Keratinocyte (primary cell): Measurements from ENCODE around the gene UCN3. TPM values are rescaled to one million over a fixed set of nuclear protein-coding genes. Genes with fewer than 3 reads are reported as not detected.

Experiments used
- DNase-seq: peaks from one replicate; pipeline ENCODE4 v3.0.0-alpha.2; 2011; ENCODE audit warnings: low read depth, missing footprints, low spot score
- FAIRE-seq: peaks from 2 replicates; lab custom pipeline; 2011; peaks lifted over from hg19 to GRCh38; lab: Jason Lieb, UNC
- H2AFZ ChIP-seq: 2 replicates; pipeline ENCODE4 v1.6.0; 2012; ENCODE audit warnings: low read length, control low read depth, inconsistent platforms; ENCODE audit not compliant: control insufficient read depth
- H3K27ac ChIP-seq: 2 replicates; pipeline ENCODE4 v1.5.1; 2011; ENCODE audit warnings: low read length; ENCODE audit not compliant: control insufficient read depth, insufficient read depth
- H3K27me3 ChIP-seq: 3 replicates; pipeline ENCODE4 v1.6.0; 2011; ENCODE audit warnings: low read length; ENCODE audit not compliant: control insufficient read depth, insufficient read depth; ENCODE audit errors: extremely low read depth
- H3K36me3 ChIP-seq, 2 experiments: 2 replicates in 1 of 2; 3 replicates in 1 of 2; pipeline ENCODE4 v1.5.1; 2011; ENCODE audit warnings: low read length in 2 of 2, mild to moderate bottlenecking in 1 of 2; ENCODE audit not compliant: control insufficient read depth in 2 of 2, insufficient read depth in 2 of 2; ENCODE audit errors: extremely low read depth in 1 of 2
- H3K4me1 ChIP-seq: 3 replicates; pipeline ENCODE4 v1.5.1; 2011; ENCODE audit warnings: low read length; ENCODE audit not compliant: control insufficient read depth, insufficient read depth; ENCODE audit errors: extremely low read depth
- H3K4me2 ChIP-seq: 3 replicates; pipeline ENCODE4 v1.6.0; 2011; ENCODE audit warnings: low read depth, low read length; ENCODE audit not compliant: control insufficient read depth, insufficient read depth; ENCODE audit errors: extremely low read depth
- H3K4me3 ChIP-seq, 3 experiments: fragments of 200-600 bp in 1 of 3; sonication (generic) in 1 of 3; 2 replicates in 2 of 3; 3 replicates in 1 of 3; pipeline ENCODE4 v1.5.1; 2011 to 2016; ENCODE audit warnings: low read length in 3 of 3, mild to moderate bottlenecking in 3 of 3, control low read depth in 2 of 3, inconsistent platforms in 1 of 3, low read depth in 1 of 3, mixed read lengths in 1 of 3, mixed run types in 1 of 3, moderate library complexity in 1 of 3; ENCODE audit not compliant: control insufficient read depth in 2 of 3, insufficient read depth in 2 of 3; ENCODE audit errors: extremely low read depth in 1 of 3
- H3K79me2 ChIP-seq: 2 replicates; pipeline ENCODE4 v1.6.0; 2012; ENCODE audit warnings: low read length; ENCODE audit not compliant: control insufficient read depth, insufficient read depth
- H3K9ac ChIP-seq: 3 replicates; pipeline ENCODE4 v1.6.0; 2011; ENCODE audit warnings: low read length; ENCODE audit not compliant: control insufficient read depth, insufficient read depth; ENCODE audit errors: extremely low read depth
- H3K9me1 ChIP-seq: 3 replicates; pipeline ENCODE4 v1.6.0; 2011; ENCODE audit warnings: low read length; ENCODE audit not compliant: control insufficient read depth, insufficient read depth; ENCODE audit errors: extremely low read depth
- H3K9me3 ChIP-seq: 2 replicates; pipeline ENCODE4 v1.5.1; 2012; ENCODE audit warnings: low read depth, low read length; ENCODE audit not compliant: control insufficient read depth
- H4K20me1 ChIP-seq: 3 replicates; pipeline ENCODE4 v1.6.0; 2011; ENCODE audit warnings: low read length; ENCODE audit not compliant: control insufficient read depth, insufficient read depth; ENCODE audit errors: extremely low read depth
- EZH2 ChIP-seq: IDR thresholded peaks from one replicate; pipeline ENCODE4 v1.6.1; 2012; ENCODE audit warnings: inconsistent platforms, mild to moderate bottlenecking, low read length, moderate library complexity
- dilution Hi-C: fragments of 300-500 bp; cut with MboI; formaldehyde crosslinking; loops from one replicate; pipeline ENCODE4 v1.7.0; 2020; ENCODE audit warnings: low sequenced_read_pairs; ENCODE audit not compliant: extremely low pct_ligation_motif_present
- polyA plus RNA-seq, 5 experiments: library from polyadenylated mRNA; depleted of rRNA in 3 of 5; stranded (reverse) in 3 of 5; stranded (forward) in 1 of 5; unstranded in 1 of 5; fragments of >200 nt; gene quantifications; 1 replicate in 1 of 5; 2 replicates in 3 of 5; 3 replicates in 1 of 5; pipeline versions ENCODE4 v1.2.1 to v1.2.3, GENCODE V29; 2011 to 2012; ENCODE audit warnings: missing spikeins in 2 of 5, low read depth in 1 of 5, low replicate concordance in 1 of 5
- TF ChIP-seq, protein P1 (sequence below), 3 experiments: IDR thresholded peaks in 1 of 3; conservative IDR thresholded peaks in 1 of 3; optimal IDR thresholded peaks in 1 of 3; 2 replicates in 2 of 3; 3 replicates in 1 of 3; pipeline versions ENCODE3 to v1.5.1; 2011; ENCODE audit warnings: low read length in 3 of 3, mild to moderate bottlenecking in 3 of 3, moderate library complexity in 2 of 3, control low read depth in 1 of 3, inconsistent platforms in 1 of 3; ENCODE audit not compliant: insufficient read depth in 2 of 3; ENCODE audit errors: extremely low read depth in 1 of 3

UCN3 gene
- polyA plus RNA-seq, 1 donor (not counting 4 experiments of a cell fraction or from before 2014, with no cell fraction given), result not detected

DNA sequence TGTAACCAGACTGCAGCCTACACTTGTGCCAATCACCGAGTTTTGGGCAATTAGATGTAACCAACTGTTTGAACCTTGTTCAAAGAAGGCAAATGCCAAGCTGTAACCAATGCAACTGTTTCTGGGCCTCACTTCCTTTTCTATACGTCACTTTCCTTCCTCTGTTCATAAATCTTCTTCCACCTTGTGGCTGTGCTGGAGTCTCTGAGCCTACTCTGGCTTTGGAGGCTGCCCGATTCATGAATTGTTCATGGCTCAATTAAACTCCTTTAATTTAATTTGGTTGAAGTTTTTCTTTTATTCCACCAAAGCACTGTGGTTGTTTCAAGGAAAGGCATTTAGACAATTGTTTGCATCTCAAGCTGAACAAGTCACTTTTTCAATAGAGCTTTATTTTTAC lies 43.5 kb upstream of the UCN3 start:
- dilution Hi-C loops, result no loop called here
- no peaks in the 10 kb centered on the region for H3K27me3 ChIP-seq
- TF ChIP-seq, protein P1, sequence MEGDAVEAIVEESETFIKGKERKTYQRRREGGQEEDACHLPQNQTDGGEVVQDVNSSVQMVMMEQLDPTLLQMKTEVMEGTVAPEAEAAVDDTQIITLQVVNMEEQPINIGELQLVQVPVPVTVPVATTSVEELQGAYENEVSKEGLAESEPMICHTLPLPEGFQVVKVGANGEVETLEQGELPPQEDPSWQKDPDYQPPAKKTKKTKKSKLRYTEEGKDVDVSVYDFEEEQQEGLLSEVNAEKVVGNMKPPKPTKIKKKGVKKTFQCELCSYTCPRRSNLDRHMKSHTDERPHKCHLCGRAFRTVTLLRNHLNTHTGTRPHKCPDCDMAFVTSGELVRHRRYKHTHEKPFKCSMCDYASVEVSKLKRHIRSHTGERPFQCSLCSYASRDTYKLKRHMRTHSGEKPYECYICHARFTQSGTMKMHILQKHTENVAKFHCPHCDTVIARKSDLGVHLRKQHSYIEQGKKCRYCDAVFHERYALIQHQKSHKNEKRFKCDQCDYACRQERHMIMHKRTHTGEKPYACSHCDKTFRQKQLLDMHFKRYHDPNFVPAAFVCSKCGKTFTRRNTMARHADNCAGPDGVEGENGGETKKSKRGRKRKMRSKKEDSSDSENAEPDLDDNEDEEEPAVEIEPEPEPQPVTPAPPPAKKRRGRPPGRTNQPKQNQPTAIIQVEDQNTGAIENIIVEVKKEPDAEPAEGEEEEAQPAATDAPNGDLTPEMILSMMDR (optimal IDR thresholded peaks at IDR 0.05 in 1 of 3, IDR thresholded peaks at IDR 0.05 in 1 of 3, conservative IDR thresholded peaks at IDR 0.05 in 1 of 3; ENCODE audit: extremely low read depth in 1 of 3, insufficient read depth in 2 of 3, low read length in 3 of 3), result no peak
- TF ChIP-seq EZH2, result no peak

DNA sequence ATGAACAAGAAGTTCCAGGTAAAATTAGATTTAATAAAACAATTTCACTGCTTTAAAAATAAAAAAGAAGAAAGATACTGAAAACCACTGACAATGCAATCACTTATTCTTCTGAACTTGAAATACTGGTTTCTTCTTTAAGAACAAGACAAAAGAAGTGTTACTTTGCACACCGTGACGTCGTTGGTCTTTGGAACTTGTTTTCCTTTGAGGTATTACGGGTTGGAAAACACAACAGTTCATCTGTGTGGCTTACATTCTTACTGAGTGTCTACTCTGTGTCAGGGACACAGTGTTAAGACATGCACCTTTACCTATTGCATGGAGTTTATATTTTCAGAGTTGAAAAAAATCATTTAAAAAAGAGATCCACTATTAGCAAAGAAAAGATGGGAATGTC lies 41.3 kb upstream of the UCN3 start:
- no peaks in the 10 kb centered on the region for H3K36me3 ChIP-seq
- no peak overlapping the region for H3K4me2 ChIP-seq
- FAIRE-seq (no peak), DNase-seq (no peak)
- H3K79me2 ChIP-seq, result no peaks in the 10 kb centered on the region
- no peak overlapping the region for H3K4me3 ChIP-seq
- H3K9ac ChIP-seq, result no peak overlapping the region
- no peak overlapping the region for H3K27ac ChIP-seq
- dilution Hi-C loops, result no loop called here
- H3K9me3 ChIP-seq, result no peaks in the 10 kb centered on the region
- H4K20me1 ChIP-seq, result no peaks in the 10 kb centered on the region
- H3K9me1 ChIP-seq, result no peaks in the 10 kb centered on the region
- H2AFZ ChIP-seq, result no peak overlapping the region
- TF ChIP-seq, protein P1 (optimal IDR thresholded peaks at IDR 0.05 in 1 of 3, IDR thresholded peaks at IDR 0.05 in 1 of 3, conservative IDR thresholded peaks at IDR 0.05 in 1 of 3; ENCODE audit: extremely low read depth in 1 of 3, insufficient read depth in 2 of 3, low read length in 3 of 3), result no peak
- no peak for TF ChIP-seq EZH2
- H3K27me3 ChIP-seq, result no peaks in the 10 kb centered on the region
- H3K4me1 ChIP-seq, result no peaks in the 10 kb centered on the region

More for the DNA sequence above, 43.5 kb upstream of the UCN3 start:
- no peak overlapping the region for H2AFZ ChIP-seq
- no peaks in the 10 kb centered on the region for H3K9me3 ChIP-seq
- FAIRE-seq (no peak), DNase-seq (no peak)
- no peaks in the 10 kb centered on the region for H4K20me1 ChIP-seq
- no peaks in the 10 kb centered on the region for H3K79me2 ChIP-seq
- H3K4me1 ChIP-seq, result peaks cover 14% of the 10 kb centered on the region
- H3K9ac ChIP-seq, result no peak overlapping the region
- H3K27ac ChIP-seq, result no peak overlapping the region
- H3K4me3 ChIP-seq, result no peak overlapping the region
- no peak overlapping the region for H3K4me2 ChIP-seq
- no peaks in the 10 kb centered on the region for H3K9me1 ChIP-seq
- no peaks in the 10 kb centered on the region for H3K36me3 ChIP-seq
